ENCODE data around the gene TPSG1. TPM values are rescaled to one million over a fixed set of nuclear protein-coding genes. Genes with fewer than 3 reads are reported as not detected.

TPSG1 gene
- total RNA-seq, 1 donor from 2014 or later: not detected

DNA sequence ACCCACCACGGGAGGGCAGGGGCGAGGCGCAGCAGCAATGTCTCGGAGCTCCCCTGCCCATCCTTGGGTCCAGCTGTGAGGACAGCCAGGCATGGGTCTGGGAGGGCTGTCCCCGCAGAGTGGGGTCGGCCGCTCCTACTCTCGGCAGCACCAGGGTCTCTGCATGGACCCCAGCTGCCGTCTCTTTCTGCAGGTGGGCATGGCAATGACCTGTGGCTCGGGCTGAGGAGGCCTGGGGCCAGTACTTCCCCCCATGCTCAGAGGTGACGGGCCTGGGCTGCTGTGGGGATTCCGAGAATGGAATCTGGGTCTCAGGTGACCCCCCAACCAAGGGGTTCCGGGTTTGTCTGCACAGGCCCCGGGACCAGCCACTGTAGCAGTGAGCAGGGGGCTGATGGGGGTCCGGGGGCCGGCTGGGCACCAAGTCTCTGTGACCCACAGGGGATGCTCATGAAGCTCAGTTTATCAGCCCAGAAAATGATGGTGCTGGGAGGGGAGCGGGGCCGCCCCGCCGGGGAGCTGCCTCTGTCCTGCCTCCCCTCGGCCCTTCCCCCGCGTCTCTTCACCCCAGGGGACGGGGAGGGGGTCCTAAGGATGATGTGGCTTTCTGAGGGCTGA, 48.7 kb downstream of the TPSG1 start:
- DNase-seq: no peak

DNA sequence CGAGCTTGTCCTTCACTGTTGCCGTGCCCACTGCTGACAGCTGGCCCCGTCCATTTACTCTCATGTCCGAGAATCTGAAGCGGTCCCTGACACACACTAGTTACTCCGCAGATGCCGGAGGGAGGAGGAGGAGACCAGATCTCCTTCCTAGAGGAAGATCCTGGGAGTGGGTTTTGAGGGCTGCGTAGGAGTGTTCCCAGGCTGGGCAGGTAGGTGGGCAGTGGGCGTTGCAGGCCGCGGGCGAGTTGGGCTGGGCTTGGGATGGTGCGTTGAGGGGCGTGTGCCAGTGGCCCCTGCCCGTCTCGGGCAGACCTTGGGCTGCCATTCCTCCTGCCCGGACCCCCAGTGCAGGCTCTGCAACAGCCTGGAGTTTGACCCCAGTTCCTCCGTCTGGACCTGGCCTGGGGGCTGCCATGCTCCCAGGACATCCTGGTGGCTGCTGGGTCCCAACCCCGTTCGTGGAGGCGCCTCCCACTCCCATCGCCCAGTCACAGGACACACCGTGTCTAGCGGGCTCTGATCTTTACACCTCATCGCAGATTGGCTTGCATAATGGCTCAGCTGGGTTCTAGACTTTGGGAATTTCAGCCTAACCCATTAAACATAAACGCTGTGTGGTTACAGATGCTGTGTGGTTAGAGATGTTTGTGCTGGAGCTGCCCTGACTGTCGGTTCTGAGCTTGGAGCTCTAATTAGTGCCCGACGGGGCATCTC, 49.3 kb downstream of the TPSG1 start:
- no peak for DNase-seq

DNA sequence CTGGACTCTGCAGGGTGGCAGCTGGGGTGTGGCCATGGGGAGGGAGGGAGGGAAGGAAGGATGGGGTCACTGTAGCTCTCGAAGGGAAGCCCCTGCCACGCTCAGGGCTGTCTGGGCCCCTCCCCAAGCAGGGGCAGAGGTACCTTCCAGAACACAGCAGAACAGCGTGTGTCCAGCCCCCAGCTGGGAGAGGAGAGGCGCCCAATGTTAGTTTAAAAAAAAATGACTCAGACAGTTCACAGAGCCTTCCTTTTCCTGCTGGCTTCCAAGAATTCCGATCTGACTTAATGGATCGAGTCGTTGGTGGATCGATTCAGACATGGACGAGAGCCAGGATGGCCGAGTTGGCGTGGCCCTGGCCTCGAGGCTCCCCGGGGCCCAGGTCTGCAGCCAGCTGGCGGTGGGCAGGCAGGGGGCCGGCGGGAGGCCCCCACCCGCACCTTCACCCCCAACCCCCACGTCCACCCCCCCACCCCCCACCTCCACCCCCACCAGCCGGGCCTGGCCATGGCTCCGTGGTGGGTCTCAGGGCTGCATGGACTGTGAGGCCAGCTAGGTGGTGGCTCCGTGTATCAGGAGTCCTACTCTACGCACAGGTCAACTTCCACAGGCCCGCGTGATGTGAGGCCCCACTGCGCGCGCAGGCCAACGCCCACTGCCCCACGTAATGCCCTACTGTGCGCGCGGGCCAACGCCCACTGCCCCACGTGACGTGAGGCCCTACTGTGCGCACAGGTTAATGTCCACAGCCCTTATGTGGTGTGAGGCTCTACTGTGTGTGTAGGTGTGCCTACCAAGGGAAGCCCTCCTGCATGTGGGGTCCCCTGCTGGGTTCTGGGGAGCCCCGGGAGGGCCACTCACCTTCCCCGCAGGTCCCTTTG, 50.4 kb downstream of the TPSG1 start:
- no peak for DNase-seq

DNA sequence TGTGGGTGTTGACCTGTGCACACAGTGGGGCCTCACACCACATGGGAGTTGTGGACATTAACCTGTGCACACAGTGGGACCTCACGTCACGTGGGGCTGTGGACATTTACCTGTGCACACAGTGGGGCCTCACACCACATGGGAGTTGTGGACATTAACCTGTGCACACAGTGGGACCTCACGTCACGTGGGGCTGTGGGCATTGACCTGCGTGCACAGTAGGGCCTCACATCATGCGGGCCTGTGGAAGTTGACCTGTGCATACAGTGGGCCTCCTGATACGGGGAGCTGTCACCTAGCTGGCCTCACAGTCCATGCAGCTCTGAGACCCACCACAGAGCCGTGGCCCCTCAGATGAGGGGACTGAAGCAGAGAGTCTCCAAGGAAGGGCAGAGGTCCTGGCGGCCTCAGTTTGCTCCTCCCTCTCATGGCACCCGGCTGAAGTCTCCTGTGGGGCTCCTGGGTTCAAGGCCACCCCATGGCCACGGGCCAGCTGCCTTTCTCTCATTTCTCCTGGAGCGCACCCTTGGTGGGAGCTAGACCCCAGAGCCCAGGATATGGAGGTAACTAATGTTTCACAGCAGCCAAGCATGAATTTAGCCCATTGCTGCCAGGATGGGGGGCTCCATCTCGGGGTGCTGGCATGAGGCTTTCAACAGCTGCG, 51.1 kb downstream of the TPSG1 start:
- DNase-seq: no peak

DNA sequence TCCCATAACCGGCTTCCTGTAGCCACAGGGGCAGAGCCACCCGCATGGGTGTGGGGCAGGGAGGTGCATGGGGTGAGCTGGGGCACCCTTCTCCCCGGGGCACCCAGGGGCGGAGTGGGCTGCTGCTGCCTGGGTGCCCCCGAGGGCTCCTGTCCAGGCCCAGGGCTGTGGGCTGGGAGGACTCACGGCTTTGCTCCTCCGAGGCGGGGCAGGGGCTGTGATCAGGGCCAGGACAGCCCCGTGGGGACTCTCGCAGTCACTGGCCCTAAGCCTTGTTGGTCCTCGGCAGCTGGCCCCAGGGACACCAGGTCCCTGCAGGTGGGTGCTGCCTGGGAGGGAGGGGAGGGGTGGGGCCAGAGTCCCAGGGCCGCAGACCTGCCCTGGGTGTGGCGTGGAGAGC, 52.4 kb downstream of the TPSG1 start:
- DNase-seq: no peak

DNA sequence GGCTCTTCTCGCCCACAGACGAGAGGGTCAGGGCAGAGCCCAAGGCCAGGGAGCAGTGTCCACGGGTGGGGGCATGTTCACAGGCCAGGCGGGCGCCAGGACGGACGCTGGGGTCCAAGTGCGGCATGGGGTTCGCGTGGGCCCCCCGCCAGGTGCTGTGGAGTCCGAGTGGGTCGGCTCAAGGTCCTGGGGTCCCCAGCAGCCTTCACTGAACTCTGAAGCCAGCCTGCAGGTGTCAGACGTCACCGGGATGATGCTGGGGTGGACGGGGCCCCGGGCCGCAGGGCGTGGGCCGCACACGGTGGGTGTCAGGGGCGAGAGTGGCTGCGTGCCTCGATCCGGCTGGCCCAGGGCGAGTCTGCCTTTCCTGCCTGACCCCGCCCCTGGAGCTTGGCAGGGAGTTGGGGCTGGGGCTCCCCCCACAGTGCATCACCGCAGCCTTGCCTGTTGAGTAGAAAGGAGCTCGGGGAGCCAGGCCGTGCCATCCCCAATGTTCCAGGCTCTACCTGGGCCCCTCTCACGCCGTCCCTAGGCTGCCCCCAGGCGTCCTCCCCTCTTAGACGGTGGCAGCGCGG, 53.1 kb downstream of the TPSG1 start:
- no peak for DNase-seq

Other genes starting within 250 kb of the TPSG1 start
- gene SOX8, start 243.5 kb downstream of the TPSG1 start, total RNA-seq: 20.1 TPM
- gene SSTR5, start 152.5 kb downstream of the TPSG1 start, total RNA-seq: 0.16 TPM
- not detected for gene C1QTNF8, start 129.0 kb downstream of the TPSG1 start, total RNA-seq
- 15.4 TPM for gene CACNA1H, start 72.2 kb downstream of the TPSG1 start, total RNA-seq
- not detected for gene TPSB2, start 4.9 kb upstream of the TPSG1 start, total RNA-seq
- not detected for gene TPSAB1, start 15.4 kb upstream of the TPSG1 start, total RNA-seq
- gene TPSD1, start 30.8 kb upstream of the TPSG1 start, total RNA-seq: not detected
- 42.7 TPM for gene UBE2I, start 84.4 kb upstream of the TPSG1 start, total RNA-seq
- gene BAIAP3, start 108.4 kb upstream of the TPSG1 start, total RNA-seq: 5.8 TPM
- gene TSR3, start 126.6 kb upstream of the TPSG1 start, total RNA-seq: 36.8 TPM
- gene GNPTG, start 126.7 kb upstream of the TPSG1 start, total RNA-seq: 15.0 TPM
- gene UNKL, start 189.4 kb upstream of the TPSG1 start, total RNA-seq: 10.1 TPM
- 11.2 TPM for gene UQCC4, start 195.5 kb upstream of the TPSG1 start, total RNA-seq
- not detected for gene PERCC1, start 205.8 kb upstream of the TPSG1 start, total RNA-seq
- 0.16 TPM for gene CCDC154, start 219.3 kb upstream of the TPSG1 start, total RNA-seq
- 29.2 TPM for gene CLCN7, start 249.8 kb upstream of the TPSG1 start, total RNA-seq

Data from occipital lobe (tissue), 2 donors.